ENCODE measurements around the gene GVQW3.
"Not testable (repeated sequence)": the region's sequence is repeated elsewhere in the genome, so short reads cannot be mapped to it uniquely, and the experiment has no call there.

Gene GVQW3

DNA sequence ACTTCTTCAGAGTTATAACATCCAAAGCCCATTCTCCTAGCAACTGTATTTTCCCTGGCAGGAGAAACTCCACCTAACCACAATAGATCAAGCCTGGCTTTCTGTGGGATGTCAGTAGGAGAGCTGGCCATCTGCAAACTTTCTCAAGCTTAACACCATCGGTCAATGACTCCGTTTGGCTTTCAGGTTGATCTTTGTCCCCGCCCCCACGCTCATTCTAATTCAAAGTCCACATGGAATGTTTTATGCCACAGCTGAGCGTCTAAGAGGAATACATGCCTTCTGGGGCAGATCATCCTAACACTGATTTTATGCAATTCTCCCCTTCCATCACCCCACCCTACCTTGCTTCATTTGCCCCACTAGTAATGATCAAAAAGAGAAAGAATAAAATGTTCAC lies 4.8 kb downstream of the GVQW3 start:
- DNase-seq (ENCODE audit: low read depth in 2 of 2) = no peak

DNA sequence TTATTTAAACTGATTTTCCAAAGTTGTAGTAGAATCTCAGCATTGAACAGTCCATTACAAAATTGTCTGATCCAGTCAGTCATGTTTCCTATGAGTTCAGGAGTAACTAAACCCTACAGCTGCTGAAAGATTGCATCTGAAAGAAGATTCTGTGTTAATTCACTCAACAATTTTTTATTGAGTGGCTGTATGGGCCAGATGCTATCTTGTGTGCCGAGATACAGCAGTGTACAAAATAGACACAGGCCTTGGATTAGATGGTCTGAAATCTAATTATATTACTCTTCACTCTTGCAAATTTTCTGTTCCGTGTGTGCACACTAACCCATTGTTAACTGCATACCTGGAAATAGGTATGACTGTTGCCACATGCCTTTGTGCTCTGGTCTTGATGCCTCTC lies 7.3 kb downstream of the GVQW3 start:
- no peak for DNase-seq (ENCODE audit: low read depth in 2 of 2)

DNA sequence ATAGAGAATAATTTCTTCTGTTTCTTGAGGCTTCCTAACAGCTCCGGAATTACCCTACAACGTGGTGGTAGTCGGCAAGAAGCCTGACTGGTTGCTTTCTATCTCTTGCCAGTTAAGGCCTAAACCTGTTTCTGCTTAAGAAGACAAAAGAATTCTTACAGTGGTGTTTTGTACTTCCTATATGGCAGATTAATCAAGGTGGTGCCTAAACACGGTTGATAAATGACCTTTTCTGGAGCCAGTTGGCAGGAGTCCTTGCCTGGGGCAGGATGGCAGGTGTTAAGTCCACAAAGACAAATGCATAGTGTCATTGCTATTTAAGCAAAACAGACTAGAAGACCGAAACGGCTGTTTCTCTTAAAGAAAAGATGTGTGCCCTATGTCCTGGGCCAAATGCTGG lies 9.9 kb downstream of the GVQW3 start:
- DNase-seq (ENCODE audit: low read depth in 2 of 2) = no peak

DNA sequence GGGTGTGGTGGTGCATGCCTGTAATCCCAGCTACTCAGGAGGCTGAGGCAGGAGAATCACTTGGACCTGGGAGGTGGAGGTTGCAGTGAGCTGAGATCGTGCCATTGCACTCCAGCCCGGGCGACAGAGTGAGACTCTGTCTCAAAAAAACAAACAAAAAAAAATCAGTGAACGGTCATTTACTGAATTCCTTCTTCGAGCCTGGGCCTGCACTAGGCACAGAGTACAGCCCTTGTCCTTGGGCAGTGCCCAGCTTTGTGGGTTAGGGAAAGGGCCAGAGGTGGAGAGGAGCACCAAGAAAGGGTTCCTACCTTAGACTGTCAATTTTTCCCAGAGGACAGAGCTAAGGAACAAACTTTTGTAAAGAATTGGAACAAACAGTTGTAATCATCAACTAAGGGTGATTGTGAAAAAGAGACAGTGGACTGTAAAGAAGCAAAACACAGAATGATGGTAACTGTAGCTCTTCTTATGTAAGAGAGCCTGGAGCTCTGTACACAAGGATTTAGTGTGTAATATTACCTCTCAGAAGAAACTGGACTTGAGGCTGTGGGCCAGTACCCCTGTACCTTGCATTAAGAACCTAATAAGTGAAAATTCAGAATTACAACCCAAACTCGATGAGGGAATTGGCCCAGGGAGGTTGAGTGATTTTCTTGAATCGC lies 10.8 kb downstream of the GVQW3 start:
- DNase-seq (ENCODE audit: low read depth in 2 of 2) = no peak

DNA sequence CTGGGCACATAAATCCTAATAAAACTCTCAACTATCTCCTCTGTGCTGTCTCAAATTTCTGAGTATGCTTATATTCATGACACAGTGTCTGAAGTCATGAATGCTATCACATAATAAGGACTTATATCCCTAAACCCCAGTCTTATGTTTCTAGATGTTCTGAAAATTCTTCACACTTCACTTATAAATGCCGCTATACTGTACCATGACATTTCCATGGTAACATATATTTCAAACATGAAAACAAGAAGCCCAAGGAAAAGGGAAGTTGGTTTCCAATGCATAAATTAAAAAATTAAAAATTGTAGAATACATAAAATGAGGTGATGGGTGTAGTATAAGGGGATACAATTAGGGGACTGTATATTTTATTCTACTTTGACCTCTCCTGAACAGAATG lies 11.7 kb downstream of the GVQW3 start:
- DNase-seq (ENCODE audit: low read depth in 2 of 2) = no peak

DNA sequence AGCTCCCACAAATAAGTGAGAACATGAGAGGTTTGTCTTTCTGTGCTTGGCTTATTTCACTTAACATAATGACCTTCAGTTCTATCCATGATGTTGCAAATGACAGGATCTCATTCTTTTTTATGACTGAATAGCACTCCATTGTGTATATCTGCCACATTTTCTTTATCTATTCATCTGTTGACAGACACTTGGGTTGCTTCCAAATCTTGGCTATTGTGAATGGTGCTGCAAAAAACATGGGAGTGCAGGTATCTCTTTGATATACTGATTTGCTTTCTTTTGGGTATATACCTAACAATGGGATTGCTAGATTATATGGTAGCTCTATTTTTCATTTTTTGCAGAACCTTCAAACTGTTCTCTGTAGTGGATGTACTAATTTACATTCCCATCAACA lies 13.3 kb downstream of the GVQW3 start:
- no peak for DNase-seq (ENCODE audit: low read depth in 2 of 2)

DNA sequence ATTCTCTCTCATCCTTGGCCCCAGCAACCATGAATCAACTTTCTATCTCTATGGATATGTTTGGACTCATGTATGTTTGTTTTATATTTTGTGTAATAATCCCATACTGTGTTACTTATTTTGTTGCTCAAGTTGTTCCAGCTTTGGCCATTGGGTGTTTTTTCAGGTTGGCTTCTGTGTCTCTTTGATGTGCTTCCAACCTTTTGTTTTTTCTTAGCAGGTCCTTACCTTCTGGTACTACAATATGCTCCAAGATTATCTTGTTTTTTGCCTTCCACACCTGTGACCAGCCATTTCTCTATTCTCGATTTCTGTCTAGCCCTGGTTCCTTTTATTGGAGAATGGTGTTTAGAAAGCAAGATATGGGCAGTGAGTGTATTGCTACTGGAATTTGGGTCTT lies 14.2 kb downstream of the GVQW3 start:
- no peak for DNase-seq (ENCODE audit: low read depth in 2 of 2)

DNA sequence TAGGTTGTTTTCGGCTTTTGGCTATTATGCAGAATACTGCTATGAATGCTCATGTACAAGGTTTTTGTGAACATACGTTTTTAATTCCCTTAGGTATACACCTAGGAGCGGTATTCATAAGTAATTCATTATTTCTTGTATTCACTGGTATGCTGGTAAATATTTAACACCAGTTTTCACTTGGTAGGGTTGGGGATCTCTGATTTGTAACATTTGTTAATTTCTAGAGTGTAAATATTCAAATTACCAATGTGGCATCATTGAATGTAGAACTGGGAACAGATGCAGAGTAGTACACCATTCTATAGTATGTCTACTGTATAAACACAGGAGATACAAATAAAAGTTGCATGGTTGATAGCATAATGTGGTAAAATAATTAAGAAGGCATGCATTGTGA lies 16.3 kb downstream of the GVQW3 start:
- DNase-seq (ENCODE audit: low read depth in 2 of 2) = no peak

DNA sequence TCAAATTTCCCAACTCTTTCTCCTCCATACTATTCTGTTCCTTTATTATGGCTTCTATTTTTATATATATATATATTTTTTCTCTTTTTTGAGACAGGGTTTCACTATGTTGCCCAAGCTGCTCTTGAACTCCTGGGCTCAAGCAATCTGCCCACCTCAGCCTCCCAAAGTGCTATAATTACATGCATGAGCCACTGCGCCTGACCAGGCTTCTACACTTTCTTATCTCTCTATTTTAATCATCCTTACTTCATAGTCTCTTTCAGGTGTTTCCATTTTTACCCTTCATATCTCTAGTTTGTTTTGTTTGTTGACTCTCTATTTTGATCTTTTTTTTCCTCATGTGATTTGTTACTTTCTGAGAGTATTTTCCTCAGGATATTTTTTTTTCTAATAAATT lies 19.8 kb downstream of the GVQW3 start:
- no peak for DNase-seq (ENCODE audit: low read depth in 2 of 2)

DNA sequence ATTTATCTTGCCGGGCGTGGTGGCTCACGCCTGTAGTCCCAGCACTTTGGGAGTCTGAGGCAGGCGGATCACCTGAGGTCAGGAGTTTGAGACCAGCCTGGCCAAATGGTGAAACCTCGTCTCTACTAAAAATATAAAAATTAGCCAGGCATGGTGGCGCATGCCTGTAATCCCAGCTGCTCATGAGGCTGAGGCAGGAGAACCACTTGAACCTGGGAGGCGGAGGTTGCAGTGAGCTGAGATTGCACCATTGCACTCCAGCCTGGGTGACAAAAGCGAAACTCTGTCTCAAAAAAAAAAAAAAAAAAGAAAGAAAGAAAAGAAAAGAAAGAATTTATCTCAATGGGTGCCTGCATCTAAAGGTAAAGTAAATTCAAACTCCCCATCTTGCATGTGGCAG lies 20.4 kb downstream of the GVQW3 start:
- DNase-seq (ENCODE audit: low read depth in 2 of 2) = not testable (repeated sequence)

DNA sequence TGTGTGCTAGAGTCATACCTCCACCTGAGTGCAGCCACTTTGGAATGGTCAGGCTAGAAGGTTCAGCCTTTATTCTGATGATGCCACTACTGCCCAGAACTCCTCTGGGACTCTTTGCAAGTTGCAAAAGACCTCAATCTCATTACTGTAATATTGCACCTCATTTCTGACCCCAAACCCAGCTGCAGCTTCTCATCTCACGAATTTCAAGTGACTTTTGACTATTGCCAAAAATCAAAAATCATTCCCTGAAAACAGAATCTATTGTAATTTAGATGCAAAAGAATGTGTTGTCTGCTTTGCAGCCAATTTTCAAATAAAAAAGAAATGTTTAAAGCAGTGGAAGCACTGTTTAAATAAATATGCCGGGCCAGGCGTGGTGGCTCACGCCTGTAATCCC lies 25.2 kb downstream of the GVQW3 start:
- no peak for DNase-seq (ENCODE audit: low read depth in 2 of 2)

DNA sequence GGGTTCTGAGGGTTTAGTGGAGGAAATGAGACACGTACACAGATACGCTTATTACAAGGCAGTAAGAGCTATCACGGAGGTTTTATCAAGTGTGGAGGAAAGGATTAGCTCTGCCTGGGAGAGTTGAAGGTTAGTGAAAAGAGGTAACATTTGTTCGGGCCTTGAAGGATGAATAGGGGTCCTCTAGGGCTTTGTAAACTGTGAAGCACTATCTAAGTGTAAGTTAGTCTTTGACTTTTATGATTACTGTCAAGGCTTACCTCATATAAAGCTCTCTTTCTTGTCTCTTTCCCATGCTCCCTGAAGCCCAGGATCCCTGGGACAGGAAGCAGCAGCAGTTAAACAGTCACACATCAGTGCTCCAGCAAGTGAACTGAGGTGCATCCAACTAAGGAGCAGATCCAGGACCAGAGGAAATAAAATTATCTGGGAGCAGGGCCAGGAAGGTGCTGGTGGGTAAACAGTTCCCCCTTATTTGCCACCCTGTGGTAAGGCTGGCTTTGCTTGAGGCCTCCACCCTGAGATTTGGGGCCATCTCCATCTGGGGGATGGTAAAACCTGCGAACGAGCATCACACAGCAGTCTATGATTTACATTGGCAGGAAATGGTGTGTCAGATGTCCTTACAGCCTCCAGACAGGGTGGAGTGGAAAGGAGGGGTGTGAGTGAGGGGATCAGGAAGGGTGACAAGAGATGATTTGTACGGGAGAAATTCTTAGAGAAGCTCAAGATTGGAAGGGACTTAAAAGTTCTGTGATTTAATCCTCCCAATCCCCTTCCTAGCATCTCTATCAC lies 27.2 kb downstream of the GVQW3 start:
- no peak for DNase-seq (ENCODE audit: low read depth in 2 of 2)

DNA sequence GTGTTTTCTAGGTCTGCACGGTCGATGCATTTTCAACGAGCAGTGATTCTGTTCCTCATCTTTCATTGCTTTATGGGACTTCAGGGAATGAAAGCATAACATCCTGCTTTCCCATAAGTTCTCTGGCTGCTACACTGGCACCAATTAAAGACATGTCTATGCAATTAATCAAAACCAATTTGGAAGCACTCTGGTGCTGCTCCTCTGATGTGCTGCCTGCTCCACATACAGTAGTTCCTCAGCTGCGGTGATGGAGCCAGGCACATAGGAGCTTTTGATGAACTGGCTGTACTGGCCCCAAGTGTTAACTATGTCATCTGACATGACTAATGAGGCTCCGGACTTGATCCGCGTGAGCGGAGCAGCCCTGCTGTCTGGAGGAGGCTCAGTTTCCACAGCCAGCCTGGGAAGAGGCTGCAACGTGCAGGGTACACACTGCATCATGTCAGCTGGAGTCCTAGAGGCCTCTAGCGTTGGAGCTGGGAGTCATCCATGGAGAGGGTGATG lies 29.8 kb downstream of the GVQW3 start:
- DNase-seq (ENCODE audit: low read depth in 2 of 2) = no peak

DNA sequence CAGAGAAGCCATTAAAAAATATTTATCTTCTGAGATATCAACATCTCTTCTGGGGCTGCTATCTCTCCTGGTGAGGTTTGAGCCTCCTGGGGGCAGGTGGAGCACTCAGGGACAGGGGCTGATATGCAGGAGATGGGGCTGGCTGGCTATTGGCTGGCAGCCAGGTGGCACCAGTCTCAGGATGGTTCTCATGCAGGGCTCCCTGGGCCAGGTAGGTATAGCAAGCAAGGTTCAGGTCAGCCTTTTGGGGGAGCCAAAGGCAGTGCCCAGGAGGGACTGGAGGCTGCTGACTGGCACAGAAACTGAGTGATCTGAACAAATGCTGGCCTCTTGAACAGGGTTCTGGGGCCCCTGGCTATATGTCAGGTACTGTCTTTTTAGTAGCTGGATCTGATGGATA lies 34.0 kb downstream of the GVQW3 start:
- no peak for DNase-seq (ENCODE audit: low read depth in 2 of 2)

DNA sequence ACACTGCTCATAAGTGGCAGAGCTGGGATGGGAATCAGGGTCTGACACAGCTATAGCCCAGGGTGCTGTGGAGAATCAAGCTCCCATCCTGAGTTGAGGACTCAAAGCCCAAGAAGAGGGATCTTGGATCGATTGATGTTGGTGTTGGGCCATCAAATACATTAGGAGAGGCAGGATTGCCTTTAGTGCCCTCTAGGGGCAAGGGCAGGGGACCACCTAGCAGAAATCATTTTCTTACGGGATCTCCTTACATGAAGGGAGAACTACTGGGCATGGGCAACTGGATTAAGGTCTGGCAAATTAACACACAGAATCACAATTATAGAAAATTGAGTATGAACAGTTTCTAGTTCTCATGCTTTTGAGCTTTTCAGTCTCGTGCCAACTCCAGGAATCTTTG lies 38.8 kb downstream of the GVQW3 start:
- DNase-seq (ENCODE audit: low read depth in 2 of 2) = no peak

DNA sequence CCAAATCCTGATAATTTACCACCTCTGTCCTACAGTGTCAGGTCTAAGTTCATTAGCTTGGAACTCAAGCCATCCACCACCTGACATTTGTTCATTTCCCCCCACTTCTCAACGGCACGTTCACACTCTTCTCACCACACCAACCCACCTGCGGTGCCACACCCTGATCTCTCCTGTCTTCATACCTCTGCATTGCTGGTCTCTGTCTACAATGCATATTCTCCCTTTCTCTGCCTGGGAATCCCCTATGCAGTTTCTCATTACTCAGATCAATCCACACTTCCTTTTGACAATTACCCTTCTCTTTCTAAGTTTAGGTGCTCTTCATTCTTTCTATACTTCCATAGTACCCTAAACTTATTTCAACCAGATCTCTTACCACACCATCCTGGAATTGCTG lies 43.3 kb downstream of the GVQW3 start:
- DNase-seq (ENCODE audit: low read depth in 2 of 2) = no peak

DNA sequence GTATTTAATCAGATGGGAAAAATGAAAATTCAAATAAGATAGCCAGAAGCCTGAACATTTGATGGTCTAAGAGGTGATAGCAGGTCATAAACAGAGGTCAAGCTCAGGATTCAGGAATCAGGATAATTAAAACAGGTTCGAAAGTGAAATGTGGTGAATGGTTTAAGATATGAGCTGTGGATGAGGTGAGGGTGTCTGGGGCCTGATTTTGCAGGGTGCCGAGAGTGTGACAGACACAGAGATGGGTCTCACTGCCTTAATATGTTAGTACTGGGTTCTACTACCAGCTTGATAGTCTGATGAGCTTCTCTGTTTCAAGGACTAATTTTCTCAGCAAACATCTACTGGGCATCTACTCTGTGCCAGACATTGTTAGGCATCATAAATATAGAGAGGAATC lies 43.8 kb downstream of the GVQW3 start:
- no peak for DNase-seq (ENCODE audit: low read depth in 2 of 2)

DNA sequence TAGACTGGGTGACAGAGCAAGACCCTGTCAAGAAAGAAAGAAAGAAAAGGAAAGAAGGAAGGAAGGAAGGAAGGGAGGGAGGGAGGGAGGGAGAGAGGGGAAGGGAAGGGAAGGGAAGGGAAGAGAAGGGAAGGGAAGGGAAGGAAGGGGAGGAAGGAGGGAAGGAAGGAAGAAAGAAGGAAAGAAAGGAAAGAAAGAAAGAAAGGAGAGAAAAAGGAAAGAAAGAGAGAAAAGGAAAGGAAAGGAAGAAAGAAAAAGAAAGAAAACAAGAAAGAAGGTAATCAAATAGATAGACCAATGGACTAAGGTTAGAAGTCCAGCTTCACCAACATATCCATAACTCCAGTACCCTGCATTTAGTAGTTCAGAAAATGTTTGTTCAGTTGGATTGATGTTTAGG lies 45.5 kb downstream of the GVQW3 start:
- DNase-seq (ENCODE audit: low read depth in 2 of 2) = no peak

DNA sequence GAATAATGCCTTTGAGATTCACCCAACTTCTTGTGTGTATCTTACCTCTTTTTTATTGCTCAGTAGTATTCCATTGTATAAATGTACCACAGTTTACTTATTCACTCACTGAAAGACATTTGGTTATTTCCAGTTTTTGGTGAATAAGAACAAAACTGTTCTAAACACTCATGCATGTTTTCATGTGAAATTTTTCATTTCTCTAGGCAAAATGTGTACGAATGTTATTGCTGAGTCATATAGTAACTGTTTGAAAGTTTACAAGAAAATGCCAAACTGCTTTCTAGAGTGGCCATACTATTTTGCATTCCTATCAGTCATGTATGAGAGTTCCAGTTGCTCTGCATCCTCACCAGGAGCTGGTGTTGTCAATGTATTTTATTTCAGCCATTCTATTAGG lies 54.9 kb downstream of the GVQW3 start:
- DNase-seq (ENCODE audit: low read depth in 2 of 2) = no peak

DNA sequence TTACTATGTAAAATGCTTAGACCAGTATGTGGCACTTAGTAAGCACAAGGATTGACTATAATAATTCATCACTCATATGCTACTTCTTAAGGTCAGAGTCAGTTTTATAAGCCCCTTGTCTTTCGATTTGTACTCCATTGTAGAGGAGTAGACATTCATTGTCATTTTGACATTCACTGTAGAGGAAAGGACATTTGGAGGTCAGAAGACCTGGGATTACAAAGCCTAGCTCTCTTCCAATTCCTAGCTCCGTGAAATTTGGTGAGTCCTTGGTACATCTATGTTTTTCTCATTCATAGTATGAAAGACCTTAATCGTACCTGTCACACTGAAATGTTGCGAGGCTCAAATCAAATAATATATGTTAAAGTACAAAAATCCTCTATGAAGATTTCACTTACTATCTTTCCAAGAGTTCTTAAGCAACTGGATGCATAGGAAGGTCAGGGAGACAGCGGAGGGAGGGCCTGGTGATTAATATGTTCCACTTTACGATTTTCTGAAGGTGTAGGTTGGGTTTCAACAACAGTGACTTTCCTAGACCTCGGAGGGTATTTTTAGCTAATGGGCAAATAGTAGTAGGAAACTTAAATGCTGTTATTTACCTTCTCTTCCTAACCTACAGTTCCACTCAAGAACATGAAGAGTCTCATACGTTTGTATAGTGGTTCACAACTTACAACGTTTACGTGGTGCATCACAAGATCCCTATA lies 62.3 kb downstream of the GVQW3 start:
- DNase-seq (ENCODE audit: low read depth in 2 of 2) = no peak

DNA sequence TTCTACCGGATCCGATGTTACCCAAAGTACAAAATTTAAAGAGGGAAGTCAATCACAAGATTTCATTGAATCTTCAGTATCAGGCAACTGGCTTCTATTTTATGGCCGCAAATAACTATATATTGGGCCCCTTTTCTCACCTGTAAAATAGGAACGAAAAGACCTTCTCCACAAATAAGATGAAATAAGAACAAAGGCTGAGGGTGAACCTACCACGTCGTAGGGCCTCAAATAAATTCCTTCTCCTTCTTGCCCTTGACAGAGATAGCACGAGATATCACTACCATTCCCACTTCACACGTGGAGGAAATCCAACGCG lies 62.9 kb downstream of the GVQW3 start:
- no peak for DNase-seq (ENCODE audit: low read depth in 2 of 2)

DNA sequence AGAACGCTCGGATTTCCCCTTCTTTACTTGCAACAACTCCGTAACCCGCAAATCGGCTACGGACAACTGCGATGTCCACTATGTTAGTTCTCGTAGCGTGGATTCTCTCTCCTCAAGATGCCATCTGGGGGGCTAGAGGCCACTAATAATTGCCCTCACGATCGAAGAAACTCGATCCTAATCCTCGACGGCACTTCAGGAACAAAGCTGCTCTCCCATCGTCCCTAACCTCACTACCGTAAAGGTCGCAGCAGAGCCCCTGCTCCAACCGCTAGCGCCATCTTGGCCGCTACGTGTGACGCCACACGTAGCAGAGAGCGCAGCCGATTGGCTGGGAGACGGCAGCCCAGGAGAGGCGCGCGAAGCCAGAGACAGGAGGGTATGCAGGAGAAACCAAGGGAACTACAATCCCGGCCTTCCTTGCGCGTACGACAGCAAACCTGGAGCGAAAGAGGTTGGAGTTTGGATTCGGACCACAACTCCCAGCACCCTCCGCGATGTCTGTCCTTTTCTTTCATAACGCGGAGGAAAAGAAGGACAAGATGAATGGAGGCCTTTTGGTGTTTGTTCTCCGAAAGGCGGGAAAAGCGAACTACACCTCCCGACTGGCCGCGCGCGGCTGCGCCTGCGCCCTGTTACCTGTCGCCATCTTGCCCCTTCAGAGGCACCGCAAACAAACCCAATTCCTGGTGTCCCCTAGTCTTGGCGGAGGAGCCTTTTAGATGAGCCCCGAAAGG lies 63.4 kb downstream of the GVQW3 start, which contains the start of gene EMSY:
Gene EMSY (plus strand): TSS at position 635 of the 737 bp plus-strand sequence. CDS start 1,921 bp downstream, outside the sequence.
- peak; percentile 80 to 86 for DNase-seq (ENCODE audit: low read depth in 2 of 2)
